Esophagus muscularis mucosa (tissue), 4 donors: ENCODE results near the gene LRMDA. TPM values are rescaled to one million over a fixed set of nuclear protein-coding genes. Genes with fewer than 3 reads are reported as not detected.

Experiments
- DNase-seq: peaks from one replicate; pipeline ENCODE4 v3.0.0-alpha.2; 2017; ENCODE audit errors: extremely low spot score
- H3K27ac ChIP-seq, 4 donors: fragments of 200-600 bp; sonication (generic); replicated peaks in 1 of 4; 1 replicate in 3 of 4; 2 replicates in 1 of 4; pipeline ENCODE4 v1.5.1; 2016 to 2019; ENCODE audit warnings: mild to moderate bottlenecking in 1 of 4
- H3K27me3 ChIP-seq, 4 donors: fragments of 200-600 bp; sonication (generic); one replicate each; pipeline versions ENCODE4 v1.5.1 to v1.6.0; 2016 to 2019
- H3K36me3 ChIP-seq, 4 donors: fragments of 200-600 bp; sonication (generic); one replicate each; pipeline ENCODE4 v1.5.1; 2016 to 2019
- H3K4me1 ChIP-seq, 4 donors: fragments of 200-600 bp; sonication (generic); one replicate each; pipeline ENCODE4 v1.5.1; 2016 to 2019
- H3K4me3 ChIP-seq, 4 donors: fragments of 200-600 bp; sonication (generic); 1 replicate in 2 of 4; 2 replicates in 2 of 4; pipeline ENCODE4 v1.5.1; 2016 to 2019; ENCODE audit warnings: mild to moderate bottlenecking in 4 of 4, moderate library complexity in 1 of 4
- H3K9me3 ChIP-seq, 4 donors: fragments of 200-600 bp; sonication (generic); 1 replicate in 3 of 4; 2 replicates in 1 of 4; pipeline ENCODE4 v1.5.1; 2016 to 2019
- EP300 ChIP-seq: sonication (generic); formaldehyde crosslinking; IDR thresholded peaks from one replicate; pipeline ENCODE4 v1.6.1; 2017; ENCODE audit warnings: antibody characterized with exemption
- POLR2A ChIP-seq: fragments of 450-650 bp; IDR thresholded peaks from one replicate; pipeline ENCODE4 v1.6.1; 2017; ENCODE audit warnings: antibody characterized with exemption, moderate library complexity, mild to moderate bottlenecking, low read depth
- POLR2AphosphoS5 ChIP-seq, 2 donors: sonication (generic); formaldehyde crosslinking; IDR thresholded peaks; one replicate each; pipeline ENCODE4 v1.6.1; 2017; ENCODE audit warnings: antibody characterized with exemption in 2 of 2
- WGBS: methylation state at CpG from one replicate; pipeline ENCODE4 v1.1.5; 2018; 5-methylcytosine and 5-hydroxymethylcytosine counted together
- intact Hi-C: fragments of 100-400 bp; cut with DNase I; formaldehyde crosslinking; loops from one replicate; pipeline ENCODE4 v1.15.1; 2023
- total RNA-seq, 4 donors: library from RNA; depleted of rRNA; stranded (reverse); fragments of >200 nt; gene quantifications; one replicate each; pipeline versions ENCODE4 v1.1.0 to v1.2.1, GENCODE V29; 2016
- TF ChIP-seq, protein P1 (sequence below), 3 experiments: fragments of 200-600 bp in 2 of 3; fragments of 450-650 bp in 1 of 3; sonication (generic) in 2 of 3; IDR thresholded peaks; one replicate each; pipeline ENCODE4 v1.5.1; 2017 to 2019; ENCODE audit warnings: antibody characterized with exemption in 3 of 3, mild to moderate bottlenecking in 2 of 3, moderate library complexity in 1 of 3

LRMDA gene
- total RNA-seq, 4 donors from 2014 or later = 14.3 to 34.9 (median 26.5) TPM

DNA sequence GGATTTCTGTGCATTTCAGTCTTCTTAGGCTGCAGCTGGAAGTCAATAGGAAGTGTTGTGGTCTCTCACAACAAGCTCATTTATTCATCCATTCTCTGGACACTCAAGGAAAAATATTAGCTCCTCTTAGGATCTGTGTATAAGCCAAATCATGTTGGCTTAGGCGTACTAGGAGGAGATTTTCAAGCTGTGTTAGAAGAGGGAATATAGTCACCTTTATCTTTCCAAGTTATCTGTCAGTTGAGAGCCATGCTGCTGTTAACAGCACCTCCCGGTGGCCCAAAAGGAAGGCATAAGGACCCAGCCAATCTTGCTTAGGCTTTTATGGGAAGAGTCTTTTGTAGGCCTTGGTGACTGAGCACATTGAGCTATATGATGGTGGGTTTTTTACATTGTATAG, 220.0 kb downstream of the LRMDA start:
- DNase-seq = no peak
- Histone ChIP-seq H3K4me1 (peaks cover 8 to 77% (median 68%) of the 10 kb centered on the region in 4 donors), H3K9me3 (no peaks in the 10 kb centered on the region), H3K27ac (peak overlapping the region in 1 of 4 donors; percentile 16), H3K27me3 (no peaks in the 10 kb centered on the region), H3K4me3 (no peak overlapping the region), H3K36me3 (no peaks in the 10 kb centered on the region)
- intact Hi-C loops = loop anchor here (10.0 kb wide), 1 partner anchor 357 kb away; no protein-coding TSS in a partner anchor
- no peak for TF ChIP-seq POLR2A
- TF ChIP-seq, protein P1, sequence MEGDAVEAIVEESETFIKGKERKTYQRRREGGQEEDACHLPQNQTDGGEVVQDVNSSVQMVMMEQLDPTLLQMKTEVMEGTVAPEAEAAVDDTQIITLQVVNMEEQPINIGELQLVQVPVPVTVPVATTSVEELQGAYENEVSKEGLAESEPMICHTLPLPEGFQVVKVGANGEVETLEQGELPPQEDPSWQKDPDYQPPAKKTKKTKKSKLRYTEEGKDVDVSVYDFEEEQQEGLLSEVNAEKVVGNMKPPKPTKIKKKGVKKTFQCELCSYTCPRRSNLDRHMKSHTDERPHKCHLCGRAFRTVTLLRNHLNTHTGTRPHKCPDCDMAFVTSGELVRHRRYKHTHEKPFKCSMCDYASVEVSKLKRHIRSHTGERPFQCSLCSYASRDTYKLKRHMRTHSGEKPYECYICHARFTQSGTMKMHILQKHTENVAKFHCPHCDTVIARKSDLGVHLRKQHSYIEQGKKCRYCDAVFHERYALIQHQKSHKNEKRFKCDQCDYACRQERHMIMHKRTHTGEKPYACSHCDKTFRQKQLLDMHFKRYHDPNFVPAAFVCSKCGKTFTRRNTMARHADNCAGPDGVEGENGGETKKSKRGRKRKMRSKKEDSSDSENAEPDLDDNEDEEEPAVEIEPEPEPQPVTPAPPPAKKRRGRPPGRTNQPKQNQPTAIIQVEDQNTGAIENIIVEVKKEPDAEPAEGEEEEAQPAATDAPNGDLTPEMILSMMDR (IDR thresholded peaks at IDR 0.05) = peak in 1 of 3 experiments; percentile 19
- WGBS = 78% methylated on average over 2 of the region's 2 CpGs

DNA sequence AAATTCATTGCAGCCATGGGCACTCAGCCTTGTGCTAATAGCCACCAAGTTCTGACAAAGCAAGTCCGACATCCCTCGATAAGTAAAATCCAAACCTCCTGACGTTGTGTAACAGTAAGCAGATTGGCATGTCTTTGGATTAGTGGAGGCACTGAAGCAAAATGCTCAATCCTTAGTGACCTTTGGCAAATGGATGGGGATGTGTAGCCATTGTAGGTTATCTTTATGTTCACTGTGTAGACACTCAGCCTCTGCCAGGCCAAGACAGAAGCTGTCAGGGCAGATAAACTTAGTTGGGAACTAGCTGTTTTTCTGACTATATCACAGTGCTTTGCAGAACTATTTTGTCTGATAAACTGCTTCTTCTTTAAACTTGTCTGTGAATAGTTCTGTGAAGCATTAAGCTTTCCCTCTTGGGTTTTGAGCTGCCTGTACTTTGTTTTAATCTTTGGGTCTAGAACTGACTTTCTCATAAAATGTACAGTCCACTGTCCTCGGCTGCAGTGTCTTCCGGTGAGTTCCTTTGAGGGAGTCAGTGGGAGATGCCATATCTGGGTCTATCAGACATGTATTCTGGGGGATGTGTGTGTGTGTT, 220.8 kb downstream of the LRMDA start:
- TF ChIP-seq, protein P1 (IDR thresholded peaks at IDR 0.05) = no peak
- TF ChIP-seq EP300 (no peak), POLR2AphosphoS5 (IDR thresholded peaks at IDR 0.05) (no peak), POLR2A (no peak)
- 78% methylated on average over 5 of the region's 5 CpGs for WGBS
- no peak for DNase-seq
- no peaks in the 10 kb centered on the region for H3K9me3 ChIP-seq
- no peaks in the 10 kb centered on the region for H3K27me3 ChIP-seq
- H3K27ac ChIP-seq = peak overlapping the region in 2 of 4 donors; percentile 2 to 16
- no peaks in the 10 kb centered on the region for H3K36me3 ChIP-seq
- intact Hi-C loops = loop anchor here (10.0 kb wide), 1 partner anchor 357 kb away; no protein-coding TSS in a partner anchor
- H3K4me3 ChIP-seq = no peak overlapping the region
- peaks cover 8 to 75% (median 62%) of the 10 kb centered on the region in 4 donors for H3K4me1 ChIP-seq

DNA sequence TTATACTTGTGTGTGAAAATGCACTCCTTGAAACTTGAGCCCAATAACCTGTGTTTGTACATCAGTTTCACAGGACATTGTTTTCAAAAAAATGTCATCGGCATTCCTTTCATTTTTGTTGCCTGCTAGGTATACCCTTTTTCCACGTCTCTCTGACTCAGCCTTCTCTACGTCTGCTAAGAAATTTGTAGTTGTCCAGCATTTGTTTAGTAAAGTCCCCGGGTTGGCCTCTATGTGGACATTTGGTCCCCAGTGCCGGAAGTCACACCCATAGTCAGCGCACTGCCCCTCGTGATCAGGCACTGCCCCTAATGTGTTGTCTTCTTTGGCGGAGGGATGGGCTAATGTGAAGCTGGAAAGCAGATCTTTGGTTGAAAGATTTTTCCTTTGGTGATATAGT, 222.3 kb downstream of the LRMDA start:
- Histone ChIP-seq H3K36me3 (no peaks in the 10 kb centered on the region), H3K27ac (peak overlapping the region in 3 of 4 donors; percentile 28 to 68 (median 55)), H3K9me3 (no peaks in the 10 kb centered on the region), H3K4me3 (no peak overlapping the region), H3K4me1 (peaks cover 8 to 78% (median 62%) of the 10 kb centered on the region in 4 donors), H3K27me3 (no peaks in the 10 kb centered on the region)
- DNase-seq = no peak
- intact Hi-C loops = loop anchor here (10.0 kb wide), 1 partner anchor 359 kb away; no protein-coding TSS in a partner anchor
- 91% methylated on average over 8 of the region's 8 CpGs for WGBS
- TF ChIP-seq, protein P1 (IDR thresholded peaks at IDR 0.05) = no peak
- no peak for TF ChIP-seq POLR2AphosphoS5 (IDR thresholded peaks at IDR 0.05)
- no peak for TF ChIP-seq POLR2A
- TF ChIP-seq EP300 = no peak

DNA sequence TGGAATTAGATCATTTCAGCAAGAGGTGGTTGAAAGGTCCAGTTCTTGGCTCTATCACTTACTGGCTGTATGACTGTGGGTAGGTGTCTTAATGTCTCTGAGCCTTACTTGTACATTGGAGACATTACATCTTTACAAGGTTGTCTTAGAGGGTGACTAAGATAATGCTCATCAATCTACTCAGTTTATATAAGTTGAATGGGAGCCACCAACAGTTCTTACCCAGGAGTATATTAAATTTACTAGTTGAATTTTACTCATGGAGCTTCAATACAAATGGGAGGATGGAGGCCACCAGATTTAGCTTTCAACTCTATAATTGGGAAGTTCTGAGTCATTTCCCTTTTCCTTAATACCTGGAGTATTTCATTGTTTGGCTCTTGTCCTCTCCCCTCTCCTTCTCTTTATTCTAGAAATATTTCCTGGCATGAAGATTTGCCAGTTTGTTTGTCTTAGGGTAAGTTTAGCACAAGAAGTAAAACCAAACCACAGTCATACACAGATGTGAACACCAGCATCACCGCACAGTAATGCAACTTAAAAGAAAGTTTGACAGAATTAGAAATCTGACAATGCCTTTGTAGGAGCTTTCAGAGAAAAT, 222.8 kb downstream of the LRMDA start:
- TF ChIP-seq, protein P1 (IDR thresholded peaks at IDR 0.05) = no peak
- TF ChIP-seq POLR2AphosphoS5 (IDR thresholded peaks at IDR 0.05) (no peak), POLR2A (no peak), EP300 (no peak)
- WGBS = 48% methylated on average over 1 of the region's 1 CpG
- H3K4me3 ChIP-seq = no peak overlapping the region
- H3K27me3 ChIP-seq = no peaks in the 10 kb centered on the region
- intact Hi-C loops = loop anchor here (10.0 kb wide), 1 partner anchor 359 kb away; no protein-coding TSS in a partner anchor
- H3K27ac ChIP-seq = peak overlapping the region; percentile 28 to 68 (median 52)
- no peaks in the 10 kb centered on the region for H3K36me3 ChIP-seq
- DNase-seq = no peak
- H3K4me1 ChIP-seq = peaks cover 8 to 82% (median 67%) of the 10 kb centered on the region in 4 donors
- H3K9me3 ChIP-seq = no peaks in the 10 kb centered on the region
